ENCODE data around the gene HPS3.

- no peak for TF ChIP-seq CTCF (IDR thresholded peaks at IDR 0.05)
- TF ChIP-seq POLR2A (IDR thresholded peaks at IDR 0.05): no peak
Measured at GRCh38 chr3:149181182-149181581, 51.7 kb downstream of the HPS3 start.

Data from thyroid gland (tissue), 4 donors.